Measurements from ENCODE around the gene PCDHGA10. TPM values are rescaled to one million over a fixed set of nuclear protein-coding genes. Genes with fewer than 3 reads are reported as not detected.
"Not testable (repeated sequence)": the region's sequence is repeated elsewhere in the genome, so short reads cannot be mapped to it uniquely, and the experiment has no call there.

PCDHGA10 gene
- total RNA-seq, 2 experiments from 2014 or later, result 0.08 TPM; not detected in 1

GRCh38 chr5:141371572-141372475, 41.0 kb upstream of the PCDHGA10 start:
- H3K9me3 Mint-ChIP-seq, result peaks cover 19% of the 10 kb centered on the region
- no peak overlapping the region for H3K27ac Mint-ChIP-seq

GRCh38 chr5:141373673-141374317, 39.0 kb upstream of the PCDHGA10 start, which contains the start of gene PCDHGA6:
Gene PCDHGA6 (plus strand): TSS chr5:141373891. CDS start chr5:141374084, 193 bp downstream.
- Histone ChIP-seq H3K36me3 (ENCODE audit: insufficient read depth, low read length) (no peaks in the 10 kb centered on the region), H3K4me1 (ENCODE audit: insufficient read depth, low read length) (peaks cover 8% of the 10 kb centered on the region), H3K9me3 (ENCODE audit: control insufficient read depth in 1 of 2, insufficient read depth in 1 of 2, low read length in 2 of 2) (peaks cover 49 to 56% of the 10 kb centered on the region in 2 experiments), H3K27ac (ENCODE audit: low read depth in 1 of 2, low read length in 2 of 2) (no peak within 1 kb of the TSS), H3K4me3 (ENCODE audit: low read length) (peak within 1 kb of the TSS; percentile 1), H3K27me3 (ENCODE audit: control insufficient read depth in 1 of 2, insufficient read depth in 2 of 2, low read length in 2 of 2) (peaks cover 58 to 69% of the 10 kb centered on the region in 2 experiments)
- peaks cover 81% of the 10 kb centered on the region for H3K27me3 Mint-ChIP-seq
- H3K27ac Mint-ChIP-seq, result no peak within 1 kb of the TSS
- no peak within 1 kb of the TSS for H3K4me3 Mint-ChIP-seq
- peaks cover 17% of the 10 kb centered on the region for H3K9me3 Mint-ChIP-seq
- intact Hi-C loops (cut with DNase I, micrococcal nuclease), result no loop called here
- DNase-seq (peak in 2 of 14 experiments; percentile 9 to 22), ATAC-seq (ENCODE audit: poor library complexity) (no peak)
- CTCF ChIA-PET, result interaction anchor here (1.1 to 1.3 kb wide), 2 partner anchors 38 to 147 kb away, joined by 3 read pairs; partner anchors contain the start of gene PCDHGA10
- H3K4me1 Mint-ChIP-seq (ENCODE audit: low read depth), result peaks cover 11% of the 10 kb centered on the region
- H3K36me3 Mint-ChIP-seq (ENCODE audit: low read depth), result peaks cover 34% of the 10 kb centered on the region
- no peak for TF ChIP-seq CTCF (IDR thresholded peaks at IDR 0.05)
- POLR2A ChIA-PET, result no interaction called here

More at GRCh38 chr5:141371572-141372475, 41.0 kb upstream of the PCDHGA10 start:
- Mint-ChIP-seq H3K4me3 (no peak overlapping the region), H3K27me3 (peaks cover 82% of the 10 kb centered on the region), H3K36me3 (ENCODE audit: low read depth) (peaks cover 34% of the 10 kb centered on the region), H3K4me1 (ENCODE audit: low read depth) (peaks cover 11% of the 10 kb centered on the region)
- ATAC-seq (ENCODE audit: poor library complexity) (no peak), DNase-seq (no peak)
- ChIA-PET CTCF (interaction anchor here (2.7 kb wide), 1 partner anchor 51 kb away, joined by 11 read pairs; the partner anchor contains the start of gene TAF7), POLR2A (no interaction called here)
- peaks cover 66 to 67% of the 10 kb centered on the region in 2 experiments for H3K27me3 ChIP-seq (ENCODE audit: control insufficient read depth in 1 of 2, insufficient read depth in 2 of 2, low read length in 2 of 2)
- H3K9me3 ChIP-seq (ENCODE audit: control insufficient read depth in 1 of 2, insufficient read depth in 1 of 2, low read length in 2 of 2), result peaks cover 41 to 59% of the 10 kb centered on the region in 2 experiments
- H3K36me3 ChIP-seq (ENCODE audit: insufficient read depth, low read length), result no peaks in the 10 kb centered on the region
- intact Hi-C loops (cut with DNase I, micrococcal nuclease), result no loop called here
- H3K4me1 ChIP-seq (ENCODE audit: insufficient read depth, low read length), result peaks cover 8% of the 10 kb centered on the region
- H3K27ac ChIP-seq (ENCODE audit: low read depth in 1 of 2, low read length in 2 of 2), result no peak overlapping the region
- H3K4me3 ChIP-seq (ENCODE audit: low read length), result no peak overlapping the region
- TF ChIP-seq CTCF (IDR thresholded peaks at IDR 0.05), result no peak

GRCh38 chr5:141374627-141375026, 38.2 kb upstream of the PCDHGA10 start:
- peaks cover 81% of the 10 kb centered on the region for H3K27me3 Mint-ChIP-seq
- H3K4me1 Mint-ChIP-seq (ENCODE audit: low read depth), result peaks cover 10% of the 10 kb centered on the region
- DNase-seq, result no peak
- no peak for ATAC-seq (ENCODE audit: poor library complexity)
- H3K36me3 ChIP-seq (ENCODE audit: insufficient read depth, low read length), result no peaks in the 10 kb centered on the region
- H3K9me3 ChIP-seq (ENCODE audit: control insufficient read depth in 1 of 2, insufficient read depth in 1 of 2, low read length in 2 of 2), result peaks cover 49 to 56% of the 10 kb centered on the region in 2 experiments
- H3K27ac Mint-ChIP-seq, result no peak overlapping the region
- peaks cover 16% of the 10 kb centered on the region for H3K9me3 Mint-ChIP-seq
- POLR2A ChIA-PET, result no interaction called here
- H3K27ac ChIP-seq (ENCODE audit: low read depth in 1 of 2, low read length in 2 of 2), result no peak overlapping the region
- H3K4me3 ChIP-seq (ENCODE audit: low read length), result no peak overlapping the region
- intact Hi-C loops (cut with DNase I, micrococcal nuclease), result no loop called here
- peaks cover 52 to 63% of the 10 kb centered on the region in 2 experiments for H3K27me3 ChIP-seq (ENCODE audit: control insufficient read depth in 1 of 2, insufficient read depth in 2 of 2, low read length in 2 of 2)
- H3K36me3 Mint-ChIP-seq (ENCODE audit: low read depth), result peaks cover 42% of the 10 kb centered on the region
- CTCF ChIA-PET, result interaction anchor here (1.1 to 1.3 kb wide), 2 partner anchors 37 to 146 kb away, joined by 3 read pairs; partner anchors contain the start of gene PCDHGA10
- H3K4me3 Mint-ChIP-seq, result no peak overlapping the region
- H3K4me1 ChIP-seq (ENCODE audit: insufficient read depth, low read length), result peaks cover 8% of the 10 kb centered on the region
- TF ChIP-seq CTCF (IDR thresholded peaks at IDR 0.05), result no peak

- H3K9me3 Mint-ChIP-seq, result peaks cover 10% of the 10 kb centered on the region
- ATAC-seq (ENCODE audit: poor library complexity); H3K4me3 Mint-ChIP-seq; POLR2A ChIA-PET; CTCF ChIA-PET; H3K27ac Mint-ChIP-seq; intact Hi-C loops (cut with DNase I, micrococcal nuclease); DNase-seq; H3K4me1 Mint-ChIP-seq (ENCODE audit: low read depth); H3K4me3 ChIP-seq (ENCODE audit: low read length); H3K4me1 ChIP-seq (ENCODE audit: insufficient read depth, low read length); H3K36me3 ChIP-seq (ENCODE audit: insufficient read depth, low read length); H3K27ac ChIP-seq (ENCODE audit: low read depth in 1 of 2, low read length in 2 of 2): not testable (repeated sequence)
- peaks cover 35% of the 10 kb centered on the region for H3K36me3 Mint-ChIP-seq (ENCODE audit: low read depth)
- peaks cover 54 to 55% of the 10 kb centered on the region in 2 experiments for H3K27me3 ChIP-seq (ENCODE audit: control insufficient read depth in 1 of 2, insufficient read depth in 2 of 2, low read length in 2 of 2)
- H3K27me3 Mint-ChIP-seq, result peaks cover 80% of the 10 kb centered on the region
- peaks cover 48 to 51% of the 10 kb centered on the region in 2 experiments for H3K9me3 ChIP-seq (ENCODE audit: control insufficient read depth in 1 of 2, insufficient read depth in 1 of 2, low read length in 2 of 2)
Measured at GRCh38 chr5:141375444-141376155, 37.2 kb upstream of the PCDHGA10 start.
